Left ventricle myocardium inferior (tissue), 1 donor: ENCODE measurements around the gene RIBC1. TPM values are rescaled to one million over a fixed set of nuclear protein-coding genes. Genes with fewer than 3 reads are reported as not detected.
A peak's percentile ranks its signal among the peaks of the same experiment; 100 is the strongest.

Experiments used
- DNase-seq: peaks from one replicate; pipeline ENCODE4 v3.0.0-alpha.2; 2020
- H3K27ac ChIP-seq: fragments of 200-600 bp; replicated peaks from 2 replicates; pipeline ENCODE4 v1.8.0; 2021
- H3K27me3 ChIP-seq: fragments of 200-600 bp; 2 replicates; pipeline ENCODE4 v1.8.0; 2021; ENCODE audit warnings: low read depth
- H3K36me3 ChIP-seq: fragments of 200-600 bp; 2 replicates; pipeline ENCODE4 v1.8.0; 2021
- H3K4me1 ChIP-seq: fragments of 200-600 bp; 2 replicates; pipeline ENCODE4 v1.8.0; 2021
- H3K4me3 ChIP-seq: fragments of 200-600 bp; 2 replicates; pipeline ENCODE4 v1.8.0; 2021; ENCODE audit warnings: mild to moderate bottlenecking, moderate library complexity
- H3K9me3 ChIP-seq: fragments of 200-600 bp; replicated peaks from 2 replicates; pipeline ENCODE4 v1.8.0; 2021
- CTCF ChIP-seq: fragments of 200-600 bp; IDR thresholded peaks from 2 replicates; pipeline ENCODE4 v1.8.0; 2021; ENCODE audit warnings: antibody characterized with exemption, mild to moderate bottlenecking, borderline replicate concordance
- intact Hi-C: fragments of 100-400 bp; cut with micrococcal nuclease; formaldehyde crosslinking; loops from one replicate; pipeline ENCODE4 v1.11.0; 2022
- total RNA-seq: library from RNA; stranded (reverse); fragmentation: NEBNext Ultra II Directional; extraction: Animal tissue kit (Norgen Biotek cat#: 25700); gene quantifications from one replicate; pipeline ENCODE4 v1.2.1, GENCODE V29; 2021
- donor health status: DM: no; HTN: yes; CAD: no; lungs with severe emphysema.

Gene RIBC1
- total RNA-seq, 1 donor from 2014 or later = 0.49 TPM

GRCh38 chrX:53422086-53422860 lies 400 bp upstream of the RIBC1 start, which contains the start of gene SMC1A:
SMC1A (minus strand) TSS chrX:53422654; CDS start chrX:53422600, 54 bp downstream.
- peak; percentile 94 for DNase-seq
- Histone ChIP-seq H3K36me3 (no peaks in the 10 kb centered on the region), H3K9me3 (no peaks in the 10 kb centered on the region), H3K27me3 (no peaks in the 10 kb centered on the region), H3K4me3 (peak within 1 kb of the TSS; percentile 76), H3K27ac (peak within 1 kb of the TSS; percentile 93), H3K4me1 (peaks cover 24% of the 10 kb centered on the region)
- intact Hi-C loops = no loop called here
- no peak for TF ChIP-seq CTCF

DNA sequence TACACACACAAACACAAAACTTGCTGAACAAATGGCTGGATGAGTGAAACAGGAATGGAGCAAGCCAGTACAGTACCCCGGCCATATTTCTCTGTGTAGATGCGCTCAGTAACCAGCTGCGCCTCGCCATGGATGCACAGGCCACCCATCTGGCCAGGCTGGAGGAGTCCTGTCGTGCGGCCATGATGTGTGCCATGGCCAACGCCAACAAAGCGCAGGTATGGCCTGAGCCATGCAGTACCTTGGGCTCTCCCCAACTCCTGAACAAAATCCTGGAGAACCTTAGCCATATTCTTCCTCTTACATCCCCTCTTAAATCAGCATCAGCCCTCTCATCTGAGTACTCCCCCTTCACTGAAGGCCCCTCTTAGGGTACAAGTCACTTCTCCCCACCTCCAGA lies 7.1 kb downstream of the RIBC1 start:
- H3K9me3 ChIP-seq = no peaks in the 10 kb centered on the region
- H3K4me1 ChIP-seq = peaks cover 8% of the 10 kb centered on the region
- no peaks in the 10 kb centered on the region for H3K27me3 ChIP-seq
- no peak overlapping the region for H3K4me3 ChIP-seq
- peaks cover 19% of the 10 kb centered on the region for H3K36me3 ChIP-seq
- H3K27ac ChIP-seq = no peak overlapping the region
- no peak for DNase-seq
- TF ChIP-seq CTCF = no peak
- intact Hi-C loops = no loop called here

DNA sequence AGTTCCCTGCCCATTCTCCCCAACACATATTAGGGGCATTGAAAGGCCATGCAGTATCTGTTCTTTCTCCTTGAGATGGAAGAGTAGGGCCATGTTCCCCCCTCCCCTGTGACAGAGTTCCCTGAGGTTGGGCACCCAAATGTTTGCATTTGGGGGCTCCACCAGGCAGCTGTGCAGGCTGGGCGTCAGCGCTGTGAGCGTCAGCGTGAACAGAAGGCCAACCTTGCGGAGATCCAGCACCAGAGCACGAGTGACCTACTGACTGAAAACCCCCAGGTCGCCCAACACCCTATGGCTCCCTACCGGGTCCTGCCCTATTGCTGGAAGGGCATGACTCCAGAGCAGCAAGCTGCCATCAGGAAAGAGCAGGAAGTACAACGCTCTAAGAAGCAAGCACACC lies 7.6 kb downstream of the RIBC1 start:
- Histone ChIP-seq H3K9me3 (no peaks in the 10 kb centered on the region), H3K4me3 (no peak overlapping the region), H3K27me3 (no peaks in the 10 kb centered on the region), H3K4me1 (peaks cover 8% of the 10 kb centered on the region), H3K27ac (no peak overlapping the region), H3K36me3 (peaks cover 19% of the 10 kb centered on the region)
- intact Hi-C loops = no loop called here
- no peak for TF ChIP-seq CTCF
- DNase-seq = no peak

- Histone ChIP-seq H3K4me1 (peaks cover 8% of the 10 kb centered on the region), H3K27ac (peak within 1 kb of the TSS; percentile 77), H3K4me3 (peak within 1 kb of the TSS; percentile 76), H3K36me3 (peaks cover 19% of the 10 kb centered on the region), H3K27me3 (no peaks in the 10 kb centered on the region), H3K9me3 (no peaks in the 10 kb centered on the region)
- TF ChIP-seq CTCF = no peak
- peak; percentile 90 for DNase-seq
- intact Hi-C loops = no loop called here
Measured at GRCh38 chrX:53433651-53434639, 11.3 kb downstream of the RIBC1 start, which contains the start of gene HSD17B10. HSD17B10 (minus strand) TSS chrX:53434370; CDS start chrX:53434345, 25 bp downstream.

- Histone ChIP-seq H3K27ac (no peak overlapping the region), H3K27me3 (no peaks in the 10 kb centered on the region), H3K36me3 (peaks cover 14% of the 10 kb centered on the region), H3K4me3 (no peak overlapping the region), H3K9me3 (no peaks in the 10 kb centered on the region), H3K4me1 (peaks cover 18% of the 10 kb centered on the region)
- DNase-seq = peak; percentile 36
- peak; percentile 72 for TF ChIP-seq CTCF
- intact Hi-C loops = no loop called here
Measured at GRCh38 chrX:53435997-53436396, 13.3 kb downstream of the RIBC1 start.
